Measurements from ENCODE around the gene PACSIN2. TPM values are rescaled to one million over a fixed set of nuclear protein-coding genes. Genes with fewer than 3 reads are reported as not detected.
"Not testable (repeated sequence)": the region's sequence is repeated elsewhere in the genome, so short reads cannot be mapped to it uniquely, and the experiment has no call there.

The PACSIN2 gene
- total RNA-seq, 4 donors from 2014 or later = 75.4 to 90.1 (median 87.9) TPM

- TF ChIP-seq POLR2A (IDR thresholded peaks at IDR 0.05) (no peak), CTCF (IDR thresholded peaks at IDR 0.05) (no peak)
- peaks cover 33 to 61% of the 10 kb centered on the region in 2 donors for H3K4me1 ChIP-seq
- 82 to 85% methylated on average over 10 of the region's 10 CpGs for WGBS, 2 donors
- intact Hi-C loops (cut with DNase I) = no loop called here
- H3K27me3 ChIP-seq = no peaks in the 10 kb centered on the region
- no peaks in the 10 kb centered on the region for H3K36me3 ChIP-seq
- H3K9me3 ChIP-seq = no peaks in the 10 kb centered on the region
- DNase-seq = peak in 1 of 2 donors; percentile 43
- H3K27ac ChIP-seq = peak overlapping the region in 2 of 3 donors; percentile 24 to 38
- no peak overlapping the region for H3K4me3 ChIP-seq (replicated peaks in 1 of 3)
These were observed 42.1 kb downstream of the PACSIN2 start for GRCh38 chr22:42972649-42973535.

GRCh38 chr22:42971473-42971860 is 43.5 kb downstream of the PACSIN2 start:
- Histone ChIP-seq H3K27ac (peak overlapping the region in 2 of 3 donors; percentile 41 to 61), H3K4me1 (peaks cover 24 to 54% of the 10 kb centered on the region in 2 donors)
- H3K27me3 ChIP-seq; H3K36me3 ChIP-seq; DNase-seq; H3K4me3 ChIP-seq (replicated peaks in 1 of 3); intact Hi-C loops (cut with DNase I); H3K9me3 ChIP-seq: not testable (repeated sequence)
- 67 to 98% methylated on average over 3 to 7 of the region's 25 CpGs for WGBS, 2 donors

GRCh38 chr22:42970029-42970428 is 44.9 kb downstream of the PACSIN2 start:
- TF ChIP-seq POLR2A (IDR thresholded peaks at IDR 0.05) (peak in 1 of 2 donors; percentile 25), CTCF (IDR thresholded peaks at IDR 0.05) (no peak)
- H3K4me1 ChIP-seq = peaks cover 17 to 44% of the 10 kb centered on the region in 2 donors
- no peak overlapping the region for H3K4me3 ChIP-seq (replicated peaks in 1 of 3)
- peak; percentile 39 to 41 for DNase-seq
- no peaks in the 10 kb centered on the region for H3K27me3 ChIP-seq
- peak overlapping the region; percentile 44 to 87 (median 72) for H3K27ac ChIP-seq
- no peaks in the 10 kb centered on the region for H3K9me3 ChIP-seq
- no peaks in the 10 kb centered on the region for H3K36me3 ChIP-seq
- 76 to 79% methylated on average over 5 of the region's 5 CpGs for WGBS, 2 donors
- intact Hi-C loops (cut with DNase I) = no loop called here

GRCh38 chr22:42969348-42969975 is 45.5 kb downstream of the PACSIN2 start:
- intact Hi-C loops (cut with DNase I) = no loop called here
- WGBS, 2 donors = 91% methylated on average over 12 of the region's 12 CpGs
- no peak for TF ChIP-seq CTCF (IDR thresholded peaks at IDR 0.05)
- no peak for TF ChIP-seq POLR2A (IDR thresholded peaks at IDR 0.05)
- no peaks in the 10 kb centered on the region for H3K36me3 ChIP-seq
- H3K4me3 ChIP-seq (replicated peaks in 1 of 3) = no peak overlapping the region
- H3K9me3 ChIP-seq = no peaks in the 10 kb centered on the region
- H3K27me3 ChIP-seq = no peaks in the 10 kb centered on the region
- no peak for DNase-seq
- H3K27ac ChIP-seq = peak overlapping the region; percentile 44 to 87 (median 72)
- H3K4me1 ChIP-seq = peaks cover 16 to 38% of the 10 kb centered on the region in 2 donors

GRCh38 chr22:42967933-42968332 is 47.0 kb downstream of the PACSIN2 start:
- WGBS, 2 donors = 82 to 96% methylated on average over 8 of the region's 8 CpGs
- intact Hi-C loops (cut with DNase I) = no loop called here
- peak overlapping the region in 1 of 3 donors; percentile 87 for H3K27ac ChIP-seq
- H3K9me3 ChIP-seq = no peaks in the 10 kb centered on the region
- no peak for DNase-seq
- H3K4me3 ChIP-seq (replicated peaks in 1 of 3) = no peak overlapping the region
- no peaks in the 10 kb centered on the region for H3K27me3 ChIP-seq
- H3K4me1 ChIP-seq = peaks cover 15 to 30% of the 10 kb centered on the region in 2 donors
- H3K36me3 ChIP-seq = no peaks in the 10 kb centered on the region
- TF ChIP-seq POLR2A (IDR thresholded peaks at IDR 0.05) (no peak), CTCF (IDR thresholded peaks at IDR 0.05) (no peak)

Data from thyroid gland (tissue), 4 donors.